Kidney (tissue), 14 donors: ENCODE data around the gene NEDD4L. TPM values are rescaled to one million over a fixed set of nuclear protein-coding genes. Genes with fewer than 3 reads are reported as not detected.

ENCODE experiments used
- DNase-seq, 5 donors: peaks; one replicate each; pipeline ENCODE4 v3.0.0-alpha.2; 2013 to 2020
- FAIRE-seq: peaks from 2 replicates; lab custom pipeline; 2012; peaks lifted over from hg19 to GRCh38; lab: Jason Lieb, UNC
- H3K27ac ChIP-seq, 2 donors: one replicate each; pipeline ENCODE4 v1.7.0; 2013; ENCODE audit warnings: low read depth in 2 of 2, low read length in 2 of 2, inconsistent platforms in 1 of 2
- H3K27me3 ChIP-seq: one replicate; pipeline ENCODE4 v1.7.1; 2013; ENCODE audit warnings: low read length, inconsistent platforms; ENCODE audit not compliant: control insufficient read depth, insufficient read depth
- H3K36me3 ChIP-seq, 3 donors: one replicate each; pipeline versions ENCODE4 v1.7.0 to v1.7.1; 2013; ENCODE audit warnings: low read length in 3 of 3, control low read depth in 1 of 3, inconsistent platforms in 1 of 3; ENCODE audit not compliant: insufficient read depth in 3 of 3, control insufficient read depth in 2 of 3
- H3K4me1 ChIP-seq, 3 donors: one replicate each; pipeline versions ENCODE4 v1.7.0 to v1.7.1; 2013; ENCODE audit warnings: low read length in 3 of 3, inconsistent platforms in 1 of 3, low read depth in 1 of 3; ENCODE audit not compliant: control insufficient read depth in 2 of 3, insufficient read depth in 2 of 3
- H3K4me3 ChIP-seq, 3 donors: one replicate each; pipeline versions ENCODE4 v1.7.0 to v1.8.1; 2013; ENCODE audit warnings: low read length in 3 of 3, control low read depth in 1 of 3, inconsistent platforms in 1 of 3
- H3K9ac ChIP-seq, 3 donors: one replicate each; pipeline versions ENCODE4 v1.7.0 to v1.7.1; 2013; ENCODE audit warnings: low read length in 3 of 3, control low read depth in 1 of 3, inconsistent platforms in 1 of 3
- H3K9me3 ChIP-seq, 3 donors: one replicate each; pipeline versions ENCODE4 v1.7.0 to v1.7.1; 2013; ENCODE audit warnings: low read length in 3 of 3, control low read depth in 1 of 3, inconsistent platforms in 1 of 3; ENCODE audit not compliant: control insufficient read depth in 2 of 3, insufficient read depth in 1 of 3
- intact Hi-C: fragments of 100-400 bp; cut with DNase I; formaldehyde crosslinking; loops from one replicate; pipeline ENCODE4 v1.11.1; 2022
- polyA plus RNA-seq: library from polyadenylated mRNA; stranded (reverse); fragments of 350-450 nt; fragmentation: Illumina TruSeq; extraction: RNeasy Lipid Tissue Mini Kit (QIAGEN cat#74804); gene quantifications from one replicate; pipeline ENCODE4 v1.2.3, GENCODE V29; 2014; ENCODE audit warnings: low read depth, low replicate concordance; ENCODE audit not compliant: insufficient read depth
- total RNA-seq: library from RNA; stranded (reverse); fragmentation: NEBNext Ultra II Directional; extraction: Animal tissue kit (Norgen Biotek cat#: 25700); gene quantifications from one replicate; pipeline ENCODE4 v1.2.1, GENCODE V29; 2021
- TF ChIP-seq, protein P1 (sequence below): IDR thresholded peaks from 3 replicates; pipeline ENCODE4 v1.5.1; 2012; ENCODE audit warnings: mild to moderate bottlenecking, moderate library complexity, borderline replicate concordance; ENCODE audit not compliant: insufficient read depth; ENCODE audit errors: extremely low read depth
- donor health status: control.
- donor health status: control.
- donor health status: control.
- donor health status: control.
- donor health status: control.
- donor health status: DM: yes; HTN: yes; CAD: no.
- donor health status: Normal renal cell carcinoma (clear cell type).

The NEDD4L gene
- total and polyA plus RNA-seq, 2 donors from 2014 or later = 90.8 to 95.7 TPM

DNA sequence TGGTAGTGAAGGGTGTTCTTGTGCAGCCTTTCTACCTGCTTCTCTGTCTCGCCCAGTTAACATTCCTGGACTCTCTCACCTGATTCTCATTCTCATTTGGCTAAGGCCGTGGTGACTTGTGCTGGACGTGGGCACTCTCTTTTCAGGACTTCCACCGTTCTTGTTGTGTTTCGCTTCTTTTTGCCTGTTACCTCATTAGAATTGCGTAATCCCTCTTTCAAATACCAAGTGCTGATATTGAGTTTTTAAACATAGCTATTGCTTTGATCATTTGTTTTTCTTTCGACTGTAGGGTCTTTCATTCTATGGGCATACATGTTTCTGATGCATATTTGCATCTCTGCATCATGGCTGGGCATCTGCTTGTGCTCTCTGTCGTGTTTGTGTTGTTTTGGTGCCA lies 297.9 kb downstream of the NEDD4L start:
- Histone ChIP-seq H3K4me1 (peaks cover 0 to 3% (median 2%) of the 10 kb centered on the region in 3 donors), H3K27me3 (no peaks in the 10 kb centered on the region), H3K36me3 (peaks cover 5 to 44% (median 12%) of the 10 kb centered on the region in 3 donors), H3K4me3 (no peak overlapping the region), H3K9ac (no peak overlapping the region), H3K27ac (no peak overlapping the region), H3K9me3 (no peaks in the 10 kb centered on the region)
- no peak for FAIRE-seq
- intact Hi-C loops = no loop called here
- TF ChIP-seq, protein P1, sequence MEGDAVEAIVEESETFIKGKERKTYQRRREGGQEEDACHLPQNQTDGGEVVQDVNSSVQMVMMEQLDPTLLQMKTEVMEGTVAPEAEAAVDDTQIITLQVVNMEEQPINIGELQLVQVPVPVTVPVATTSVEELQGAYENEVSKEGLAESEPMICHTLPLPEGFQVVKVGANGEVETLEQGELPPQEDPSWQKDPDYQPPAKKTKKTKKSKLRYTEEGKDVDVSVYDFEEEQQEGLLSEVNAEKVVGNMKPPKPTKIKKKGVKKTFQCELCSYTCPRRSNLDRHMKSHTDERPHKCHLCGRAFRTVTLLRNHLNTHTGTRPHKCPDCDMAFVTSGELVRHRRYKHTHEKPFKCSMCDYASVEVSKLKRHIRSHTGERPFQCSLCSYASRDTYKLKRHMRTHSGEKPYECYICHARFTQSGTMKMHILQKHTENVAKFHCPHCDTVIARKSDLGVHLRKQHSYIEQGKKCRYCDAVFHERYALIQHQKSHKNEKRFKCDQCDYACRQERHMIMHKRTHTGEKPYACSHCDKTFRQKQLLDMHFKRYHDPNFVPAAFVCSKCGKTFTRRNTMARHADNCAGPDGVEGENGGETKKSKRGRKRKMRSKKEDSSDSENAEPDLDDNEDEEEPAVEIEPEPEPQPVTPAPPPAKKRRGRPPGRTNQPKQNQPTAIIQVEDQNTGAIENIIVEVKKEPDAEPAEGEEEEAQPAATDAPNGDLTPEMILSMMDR = no peak
- no peak for DNase-seq

DNA sequence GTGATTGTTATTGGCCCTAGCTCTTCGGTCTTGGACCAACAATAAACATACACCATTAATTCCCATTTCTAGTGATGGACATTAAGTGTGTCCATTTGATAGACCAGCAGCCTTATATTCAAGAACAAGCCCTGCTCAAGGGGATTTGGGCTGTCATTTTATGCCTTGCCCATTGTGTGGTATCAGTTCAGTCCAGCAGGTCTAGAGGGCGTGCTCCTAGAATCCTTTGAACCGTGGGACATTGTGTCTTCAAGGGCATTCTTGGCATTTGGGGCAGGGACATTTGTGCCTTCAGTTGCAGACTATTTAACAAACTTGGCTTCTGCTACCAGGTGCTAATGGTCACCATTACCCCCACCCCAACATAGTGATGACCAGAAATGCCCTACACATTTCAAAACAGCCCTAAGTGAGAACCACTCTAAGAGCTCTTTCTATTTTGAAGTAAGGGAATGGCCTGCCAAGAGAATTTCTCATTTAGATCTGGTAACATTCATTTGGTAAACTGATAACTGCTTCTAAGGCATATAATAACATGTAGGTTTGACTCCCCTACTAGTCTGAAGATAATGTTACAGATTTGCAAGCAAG lies 300.1 kb downstream of the NEDD4L start:
- TF ChIP-seq, protein P1 = no peak
- Histone ChIP-seq H3K36me3 (peaks cover 5 to 43% (median 13%) of the 10 kb centered on the region in 3 donors), H3K27ac (no peak overlapping the region), H3K9ac (no peak overlapping the region), H3K4me3 (no peak overlapping the region), H3K4me1 (peaks cover 0 to 2% (median 0%) of the 10 kb centered on the region in 3 donors), H3K27me3 (no peaks in the 10 kb centered on the region), H3K9me3 (no peaks in the 10 kb centered on the region)
- peak in 1 of 5 donors; percentile 42 for DNase-seq
- intact Hi-C loops = no loop called here
- FAIRE-seq = no peak

DNA sequence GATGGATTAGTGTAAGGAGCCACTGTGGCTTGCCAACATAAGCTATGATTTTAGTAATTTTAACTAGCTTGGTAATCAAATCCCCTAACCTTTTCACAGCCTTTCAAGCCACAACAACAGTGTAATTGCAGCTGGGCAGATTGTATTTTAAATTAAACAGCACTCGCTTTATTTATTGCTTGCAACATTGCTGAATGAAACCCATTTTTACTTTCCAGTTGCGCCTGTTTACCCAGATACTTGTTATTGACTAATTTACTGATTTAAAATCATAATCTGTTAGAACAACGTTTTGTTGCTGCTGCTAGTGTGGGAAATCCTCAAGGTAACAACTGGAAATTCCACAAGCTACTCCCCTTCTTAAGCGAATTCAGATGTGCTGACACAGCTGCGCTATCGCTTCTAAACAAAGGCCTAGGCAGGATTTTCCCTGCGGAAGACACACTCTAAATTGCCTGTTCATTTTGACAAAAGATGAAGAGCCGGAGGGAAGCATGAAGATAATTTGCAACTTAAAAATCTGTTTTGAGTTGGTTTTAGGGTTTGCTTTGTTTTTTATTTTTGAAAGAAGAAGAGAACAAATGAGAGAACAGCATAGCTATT lies 300.9 kb downstream of the NEDD4L start:
- FAIRE-seq = no peak
- peaks cover 7 to 48% (median 21%) of the 10 kb centered on the region in 3 donors for H3K36me3 ChIP-seq
- H3K27me3 ChIP-seq = no peaks in the 10 kb centered on the region
- peaks cover 0 to 2% (median 0%) of the 10 kb centered on the region in 3 donors for H3K4me1 ChIP-seq
- H3K9me3 ChIP-seq = no peaks in the 10 kb centered on the region
- no peak overlapping the region for H3K27ac ChIP-seq
- H3K4me3 ChIP-seq = no peak overlapping the region
- DNase-seq = peak in 3 of 5 donors; percentile 47 to 82 (median 74)
- intact Hi-C loops = no loop called here
- TF ChIP-seq, protein P1 = no peak
- no peak overlapping the region for H3K9ac ChIP-seq
